ENCODE results near the gene ATRX. TPM values are rescaled to one million over a fixed set of nuclear protein-coding genes. Genes with fewer than 3 reads are reported as not detected.
"Not testable (repeated sequence)": the region's sequence is repeated elsewhere in the genome, so short reads cannot be mapped to it uniquely, and the experiment has no call there.

Gene ATRX
- total RNA-seq, 1 experiment from 2014 or later: 93.3 TPM

DNA sequence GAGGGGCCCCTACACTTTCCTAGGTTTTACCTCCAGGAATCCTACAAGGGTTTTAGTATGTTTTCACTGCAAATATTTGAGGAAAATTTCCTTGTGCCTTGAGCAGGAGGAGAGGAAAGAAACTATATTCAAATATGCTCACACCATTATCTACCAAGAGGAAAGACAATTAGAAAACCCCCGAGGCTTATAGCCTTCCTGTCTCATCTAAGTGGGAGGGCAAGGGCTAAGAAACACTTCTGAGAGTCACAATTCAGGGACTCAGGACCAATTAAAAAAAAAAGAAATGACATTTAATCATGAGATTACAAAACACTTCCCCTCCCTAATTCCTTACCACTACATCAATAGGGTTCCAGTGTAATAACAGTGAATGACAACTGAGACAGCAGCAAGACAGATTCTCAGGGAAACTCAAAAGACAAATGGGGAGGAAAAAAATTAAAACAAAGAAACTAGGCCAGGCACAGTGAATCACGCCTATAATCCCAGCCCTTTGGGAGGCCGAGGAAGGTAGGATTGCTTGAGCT, 45.6 kb downstream of the ATRX start:
- Histone ChIP-seq H3K9me2 (ENCODE audit: insufficient read depth) (no peaks in the 10 kb centered on the region), H3K4me2 (no peak overlapping the region), H2AFZ (no peak overlapping the region), H3K79me2 (ENCODE audit: low read depth) (peaks cover 73% of the 10 kb centered on the region), H3K9me3 (ENCODE audit: insufficient read depth, low read depth) (no peaks in the 10 kb centered on the region), H3K27me3 (ENCODE audit: insufficient read depth, low read depth) (no peaks in the 10 kb centered on the region), H4K20me1 (ENCODE audit: insufficient read depth) (peaks cover 36% of the 10 kb centered on the region; the same call in 1 of the 2 replicates), H3K36me3 (ENCODE audit: low read depth) (no peaks in the 10 kb centered on the region), H3F3A (ENCODE audit: insufficient read depth, low read depth) (no peaks in the 10 kb centered on the region; the same call in 1 of the 2 replicates), H3K4me1 (replicated peaks; ENCODE audit: insufficient read depth) (no peaks in the 10 kb centered on the region), H3K4me3 (no peak overlapping the region), H3K27ac (no peak overlapping the region)
- ChIA-PET CTCF (no interaction called here), POLR2A (ENCODE audit: unreplicated experiment) (no interaction called here)
- no TSS peak for BruUV-seq (replicated peaks)
- intact Hi-C loops (cut with micrococcal nuclease; ENCODE audit: unreplicated experiment): no loop called here
- TF ChIP-seq, protein P1, sequence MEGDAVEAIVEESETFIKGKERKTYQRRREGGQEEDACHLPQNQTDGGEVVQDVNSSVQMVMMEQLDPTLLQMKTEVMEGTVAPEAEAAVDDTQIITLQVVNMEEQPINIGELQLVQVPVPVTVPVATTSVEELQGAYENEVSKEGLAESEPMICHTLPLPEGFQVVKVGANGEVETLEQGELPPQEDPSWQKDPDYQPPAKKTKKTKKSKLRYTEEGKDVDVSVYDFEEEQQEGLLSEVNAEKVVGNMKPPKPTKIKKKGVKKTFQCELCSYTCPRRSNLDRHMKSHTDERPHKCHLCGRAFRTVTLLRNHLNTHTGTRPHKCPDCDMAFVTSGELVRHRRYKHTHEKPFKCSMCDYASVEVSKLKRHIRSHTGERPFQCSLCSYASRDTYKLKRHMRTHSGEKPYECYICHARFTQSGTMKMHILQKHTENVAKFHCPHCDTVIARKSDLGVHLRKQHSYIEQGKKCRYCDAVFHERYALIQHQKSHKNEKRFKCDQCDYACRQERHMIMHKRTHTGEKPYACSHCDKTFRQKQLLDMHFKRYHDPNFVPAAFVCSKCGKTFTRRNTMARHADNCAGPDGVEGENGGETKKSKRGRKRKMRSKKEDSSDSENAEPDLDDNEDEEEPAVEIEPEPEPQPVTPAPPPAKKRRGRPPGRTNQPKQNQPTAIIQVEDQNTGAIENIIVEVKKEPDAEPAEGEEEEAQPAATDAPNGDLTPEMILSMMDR (conservative IDR thresholded peaks at IDR 0.05): no peak
- TF ChIP-seq EZH2 (IDR thresholded peaks at IDR 0.05; ENCODE audit: low read depth): no peak
- DNase-seq: no peak

DNA sequence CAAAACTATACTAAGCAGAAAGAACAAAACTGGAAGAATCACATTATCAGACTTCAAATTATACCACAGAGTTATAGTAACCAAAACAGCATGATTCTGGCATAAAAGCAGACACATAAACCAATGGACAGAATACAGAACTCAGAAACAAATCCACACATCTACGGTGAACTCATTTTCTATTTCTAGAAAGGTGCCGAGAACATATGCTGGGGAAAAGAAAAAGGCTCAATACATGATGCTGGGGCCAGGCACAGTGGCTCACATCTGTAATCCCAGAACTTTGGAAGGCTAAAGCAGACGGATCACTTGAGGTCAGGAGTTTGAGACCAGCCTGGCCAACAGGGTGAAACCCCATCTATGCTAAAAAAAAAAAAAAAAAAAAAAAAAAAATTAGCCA, 52.7 kb downstream of the ATRX start:
- Histone ChIP-seq H3K79me2 (ENCODE audit: low read depth) (peaks cover 82% of the 10 kb centered on the region), H3F3A (ENCODE audit: insufficient read depth, low read depth) (no peaks in the 10 kb centered on the region), H3K9me2 (ENCODE audit: insufficient read depth) (no peaks in the 10 kb centered on the region), H3K9me3 (ENCODE audit: insufficient read depth, low read depth) (no peaks in the 10 kb centered on the region), H2AFZ (no peak overlapping the region), H3K4me1 (replicated peaks; ENCODE audit: insufficient read depth) (no peaks in the 10 kb centered on the region), H3K27me3 (ENCODE audit: insufficient read depth, low read depth) (no peaks in the 10 kb centered on the region), H4K20me1 (ENCODE audit: insufficient read depth) (peaks cover 64% of the 10 kb centered on the region), H3K27ac (no peak overlapping the region), H3K36me3 (ENCODE audit: low read depth) (no peaks in the 10 kb centered on the region), H3K4me3 (no peak overlapping the region), H3K4me2 (no peak overlapping the region)
- intact Hi-C loops (cut with micrococcal nuclease; ENCODE audit: unreplicated experiment): no loop called here
- ChIA-PET POLR2A (ENCODE audit: unreplicated experiment) (interaction anchor here (0.6 kb wide), 1 partner anchor 16 kb away, joined by 36 read pairs; no protein-coding TSS in a partner anchor), CTCF (no interaction called here)
- TF ChIP-seq, protein P1 (conservative IDR thresholded peaks at IDR 0.05): no peak
- no peak for TF ChIP-seq EZH2 (IDR thresholded peaks at IDR 0.05; ENCODE audit: low read depth)
- no TSS peak for BruUV-seq (replicated peaks)
- no peak for DNase-seq

DNA sequence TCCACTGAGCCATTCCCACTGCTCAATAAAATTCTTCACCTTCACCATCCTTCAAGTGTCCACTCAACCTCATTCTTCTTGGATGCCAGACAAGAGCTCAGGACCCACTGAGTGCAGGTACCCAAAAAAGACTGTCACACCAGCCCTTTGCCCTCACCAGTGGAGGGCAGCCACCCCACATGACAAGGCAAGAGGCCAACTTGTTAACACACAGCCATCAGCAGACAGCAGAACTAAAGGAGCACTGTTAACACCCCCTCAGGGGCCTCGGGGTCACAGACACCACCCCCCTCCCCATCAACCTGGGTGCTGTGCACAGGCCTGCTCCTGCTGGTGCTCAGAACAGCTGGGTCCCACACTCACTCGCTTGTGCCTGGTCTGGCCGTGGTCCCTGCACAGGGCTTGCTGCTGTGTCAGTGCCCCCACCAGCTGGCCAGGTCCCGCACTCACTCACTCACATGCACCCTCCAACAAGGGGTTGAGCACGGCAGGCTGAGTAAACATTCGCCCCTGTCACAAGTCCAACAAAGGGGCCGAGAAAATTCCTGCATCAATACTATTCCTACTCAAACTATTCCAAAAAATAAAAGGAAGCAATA, 54.1 kb downstream of the ATRX start:
- Histone ChIP-seq H3K9me3 (ENCODE audit: insufficient read depth, low read depth) (no peaks in the 10 kb centered on the region), H3K27me3 (ENCODE audit: insufficient read depth, low read depth) (no peaks in the 10 kb centered on the region), H4K20me1 (ENCODE audit: insufficient read depth) (peaks cover 58% of the 10 kb centered on the region), H3K36me3 (ENCODE audit: low read depth) (no peaks in the 10 kb centered on the region), H3K4me2 (no peak overlapping the region), H2AFZ (no peak overlapping the region), H3K4me3 (no peak overlapping the region), H3F3A (ENCODE audit: insufficient read depth, low read depth) (no peaks in the 10 kb centered on the region), H3K27ac (no peak overlapping the region), H3K4me1 (replicated peaks; ENCODE audit: insufficient read depth) (no peaks in the 10 kb centered on the region), H3K9me2 (ENCODE audit: insufficient read depth) (no peaks in the 10 kb centered on the region), H3K79me2 (ENCODE audit: low read depth) (peaks cover 90% of the 10 kb centered on the region)
- ChIA-PET CTCF (no interaction called here), POLR2A (ENCODE audit: unreplicated experiment) (no interaction called here)
- intact Hi-C loops (cut with micrococcal nuclease; ENCODE audit: unreplicated experiment): no loop called here
- no TSS peak for BruUV-seq (replicated peaks)
- TF ChIP-seq, protein P1 (conservative IDR thresholded peaks at IDR 0.05): no peak
- TF ChIP-seq EZH2 (IDR thresholded peaks at IDR 0.05; ENCODE audit: low read depth): no peak
- no peak for DNase-seq

DNA sequence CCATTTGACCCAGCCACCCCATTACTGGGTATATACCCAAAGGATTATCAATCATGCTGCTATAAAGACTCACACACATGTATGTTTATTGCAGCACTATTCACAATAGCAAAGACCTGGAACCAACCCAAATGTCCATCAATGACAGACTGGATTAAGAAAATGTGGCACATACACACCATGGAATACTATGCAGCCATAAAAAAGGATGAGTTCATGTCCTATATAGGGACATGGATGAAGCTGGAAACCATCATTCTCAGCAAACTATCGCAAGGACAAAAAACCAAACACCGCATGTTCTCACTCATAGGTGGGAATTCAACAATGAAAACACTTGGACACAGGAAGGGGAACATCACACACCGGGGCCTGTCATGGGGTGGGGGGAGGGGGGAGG, 59.9 kb downstream of the ATRX start:
- Histone ChIP-seq H3K79me2 (ENCODE audit: low read depth) (peaks cover 94% of the 10 kb centered on the region), H4K20me1 (ENCODE audit: insufficient read depth) (peaks cover 57% of the 10 kb centered on the region)
- H3K9me2 ChIP-seq (ENCODE audit: insufficient read depth); intact Hi-C loops (cut with micrococcal nuclease; ENCODE audit: unreplicated experiment); BruUV-seq (replicated peaks); DNase-seq; H3K4me2 ChIP-seq; H3K27me3 ChIP-seq (ENCODE audit: insufficient read depth, low read depth); H2AFZ ChIP-seq; H3K27ac ChIP-seq; H3K36me3 ChIP-seq (ENCODE audit: low read depth); H3K4me1 ChIP-seq (replicated peaks; ENCODE audit: insufficient read depth); H3K9me3 ChIP-seq (ENCODE audit: insufficient read depth, low read depth); CTCF ChIA-PET; H3F3A ChIP-seq (ENCODE audit: insufficient read depth, low read depth); H3K4me3 ChIP-seq; POLR2A ChIA-PET (ENCODE audit: unreplicated experiment): not testable (repeated sequence)
